ENCODE data around the gene STK32B. TPM values are rescaled to one million over a fixed set of nuclear protein-coding genes. Genes with fewer than 3 reads are reported as not detected.
"Not testable (repeated sequence)": the region's sequence is repeated elsewhere in the genome, so short reads cannot be mapped to it uniquely, and the experiment has no call there.

Gene STK32B
- total RNA-seq, 1 donor, result 5.3 TPM

GRCh38 chr4:5261866-5262265 lies 210.6 kb downstream of the STK32B start:
- no peak for DNase-seq (ENCODE audit: low read depth)
- TF ChIP-seq CTCF (IDR thresholded peaks at IDR 0.05; ENCODE audit: insufficient read depth, low read length), result no peak
- H3K4me3 ChIP-seq (ENCODE audit: low read depth, low read length), result no peak overlapping the region

- DNase-seq (ENCODE audit: low read depth), result no peak
- H3K4me3 ChIP-seq (ENCODE audit: low read depth, low read length), result no peak overlapping the region
- TF ChIP-seq CTCF (IDR thresholded peaks at IDR 0.05; ENCODE audit: insufficient read depth, low read length), result no peak
These were observed 215.7 kb downstream of the STK32B start for GRCh38 chr4:5266991-5267390.

- no peak for TF ChIP-seq CTCF (IDR thresholded peaks at IDR 0.05; ENCODE audit: insufficient read depth, low read length)
- no peak overlapping the region for H3K4me3 ChIP-seq (ENCODE audit: low read depth, low read length)
- no peak for DNase-seq (ENCODE audit: low read depth)
These were observed 216.1 kb downstream of the STK32B start for GRCh38 chr4:5267408-5267807.

- DNase-seq (ENCODE audit: low read depth), result no peak
- no peak overlapping the region for H3K4me3 ChIP-seq (ENCODE audit: low read depth, low read length)
- TF ChIP-seq CTCF (IDR thresholded peaks at IDR 0.05; ENCODE audit: insufficient read depth, low read length), result no peak
These were observed 225.3 kb downstream of the STK32B start for GRCh38 chr4:5276475-5277075.

GRCh38 chr4:5277079-5277478 lies 225.8 kb downstream of the STK32B start:
- no peak overlapping the region for H3K4me3 ChIP-seq (ENCODE audit: low read depth, low read length)
- no peak for DNase-seq (ENCODE audit: low read depth)
- TF ChIP-seq CTCF (IDR thresholded peaks at IDR 0.05; ENCODE audit: insufficient read depth, low read length), result no peak

- TF ChIP-seq CTCF (IDR thresholded peaks at IDR 0.05; ENCODE audit: insufficient read depth, low read length), result no peak
- no peak overlapping the region for H3K4me3 ChIP-seq (ENCODE audit: low read depth, low read length)
These were observed 226.9 kb downstream of the STK32B start for GRCh38 chr4:5278213-5278612.

GRCh38 chr4:5280069-5280468 lies 228.8 kb downstream of the STK32B start:
- H3K4me3 ChIP-seq (ENCODE audit: low read depth, low read length); DNase-seq (ENCODE audit: low read depth): not testable (repeated sequence)

More at GRCh38 chr4:5278213-5278612, 226.9 kb downstream of the STK32B start:
- no peak for DNase-seq (ENCODE audit: low read depth)

Measured in fibroblast of the aortic adventitia (primary cell).